Heart right ventricle (tissue), 16 donors: Measurements from ENCODE around the gene ARAP1. TPM values are rescaled to one million over a fixed set of nuclear protein-coding genes. Genes with fewer than 3 reads are reported as not detected.

Source experiments
- ATAC-seq, 8 donors: fragments of 200-7000 bp; cut with Tn5 transposase; one replicate each; pipeline ENCODE4 v1.9.1; 2020; ENCODE audit warnings: mild to moderate bottlenecking in 8 of 8, moderate library complexity in 8 of 8, moderate number of reproducible peaks in 1 of 8
- DNase-seq, 2 donors: peaks; one replicate each; pipeline ENCODE4 v3.0.0-alpha.2; 2020
- H3K27ac ChIP-seq, 10 donors: fragments of 200-600 bp; sonication (generic) in 2 of 10; one replicate each; pipeline versions ENCODE4 v1.5.0 to v1.8.0; 2020 to 2022; ENCODE audit warnings: mild to moderate bottlenecking in 3 of 10
- H3K27me3 ChIP-seq, 7 donors: fragments of 200-600 bp; one replicate each; pipeline ENCODE4 v1.8.0; 2021 to 2022; ENCODE audit warnings: mild to moderate bottlenecking in 2 of 7
- H3K36me3 ChIP-seq, 9 donors: fragments of 200-600 bp; sonication (generic) in 1 of 9; one replicate each; pipeline versions ENCODE4 v1.5.0 to v1.8.0; 2020 to 2022; ENCODE audit warnings: mild to moderate bottlenecking in 2 of 9
- H3K4me1 ChIP-seq, 9 donors: fragments of 200-600 bp; sonication (generic) in 1 of 9; one replicate each; pipeline versions ENCODE4 v1.5.0 to v1.8.0; 2020 to 2022; ENCODE audit warnings: mild to moderate bottlenecking in 4 of 9
- H3K4me3 ChIP-seq, 10 donors: fragments of 200-600 bp; sonication (generic) in 2 of 10; one replicate each; pipeline versions ENCODE4 v1.5.0 to v1.8.0; 2020 to 2022; ENCODE audit warnings: mild to moderate bottlenecking in 7 of 10, moderate library complexity in 2 of 10
- H3K9me3 ChIP-seq, 11 donors: fragments of 200-600 bp in 10 of 11; sonication (generic) in 2 of 11; one replicate each; pipeline versions ENCODE4 v1.5.0 to v1.8.0; 2013 to 2022; ENCODE audit warnings: mild to moderate bottlenecking in 2 of 11, control low read depth in 1 of 11, moderate library complexity in 1 of 11
- CTCF ChIP-seq, 9 donors: fragments of 200-600 bp; sonication (generic) in 2 of 9; IDR thresholded peaks; one replicate each; pipeline versions ENCODE4 v1.5.0 to v1.8.0; 2021 to 2022; ENCODE audit warnings: antibody characterized with exemption in 9 of 9, mild to moderate bottlenecking in 5 of 9, moderate library complexity in 1 of 9
- WGBS, 2 donors: extraction: QIAGEN DNeasy Blood & Tissue Kit; methylation state at CpG; one replicate each; pipeline ENCODE4 v1.1.7; 2013; ENCODE audit warnings: inconsistent platforms in 1 of 2; 5-methylcytosine and 5-hydroxymethylcytosine counted together
- intact Hi-C, 10 donors: fragments of 100-400 bp; cut with DNase I; formaldehyde crosslinking; loops; one replicate each; pipeline versions ENCODE4 v1.11.1 to v1.14.2; 2022
- polyA plus RNA-seq, 2 donors: library from polyadenylated mRNA; stranded (reverse); fragments of 200-250 nt; gene quantifications; one replicate each; pipeline ENCODE4 v1.2.3, GENCODE V29; 2013
- total RNA-seq, 10 donors: library from RNA; stranded (reverse); fragmentation: NEBNext Ultra II Directional in 3 of 10; extraction: Animal tissue kit (Norgen Biotek cat#: 25700) in 3 of 10; gene quantifications; one replicate each; pipeline versions ENCODE4 v1.2.1 to v1.2.4, GENCODE V29; 2021 to 2023
- donor health status: Arrhythmogenic right ventricular cardiomyopathy.
- donor health status: ischemic (EF 13 %, LVEDD 7.1; RV severe dilation, severe dysfunction).
- donor health status: healthy with polysubstance abuse.
- donor health status: DM: no; HTN: yes; CAD: no.
- donor health status: DM: no; HTN: no; CAD: no.
- donor health status: ischemic (EF 25% LVEDD 6.9; RV normal size, moderate dysfunction).
- donor health status: ischemic (EF 25% LVEDD 5.7; RV mildly dilated, moderate dysfunction).
- donor health status: healthy.
- donor health status: DM: yes; HTN: yes; CAD: no.
- donor health status: Ischemic cardiomyopathy.
- donor health status: ischemic (EF 35%, LVEDD 5.7; RV mildly dilated, moderate dysfunction).
- donor health status: nonischemic (EF 11% LVEDD 7.7; RV severe dilation, severe dysfunction).
- donor health status: DM: yes; HTN: yes; CAD: no.
- donor health status: PGD.
- donor health status: ischemic (EF 29% LVEDD 5.4; RV normal size, mild dysfunction).
- donor health status: nonischemic (EF 23%, LVEDD 6.1; RV moderate dilation, normal function).

ARAP1 gene
- total and polyA plus RNA-seq, 12 donors, result 30.4 to 68.3 (median 40.8) TPM

- no peak for DNase-seq
- WGBS, 2 donors, result 46 to 48% methylated on average over 3 of the region's 3 CpGs
These were observed 32.2 kb downstream of the ARAP1 start for GRCh38 chr11:72720047-72720446.

GRCh38 chr11:72719551-72719950 lies 32.7 kb downstream of the ARAP1 start:
- TF ChIP-seq CTCF (IDR thresholded peaks at IDR 0.05), result no peak
- no peak for DNase-seq
- intact Hi-C loops, result no loop called here

More at GRCh38 chr11:72720047-72720446, 32.2 kb downstream of the ARAP1 start:
- peak overlapping the region; percentile 62 to 88 (median 72) for H3K4me3 ChIP-seq
- H3K27me3 ChIP-seq, result no peaks in the 10 kb centered on the region
- H3K4me1 ChIP-seq, result peaks cover 22 to 94% (median 70%) of the 10 kb centered on the region in 9 donors
- no peaks in the 10 kb centered on the region for H3K9me3 ChIP-seq
- no peak for ATAC-seq
- peak overlapping the region; percentile 87 to 99 (median 93) for H3K27ac ChIP-seq
- intact Hi-C loops, result loop anchor here in 8 of 10 donors (5.0 to 10.0 kb wide), 7 partner anchors 65 to 565 kb away; partner anchors contain the start of genes ATG16L2 (in 1 of the 8) and STARD10 (in 1 of the 8)
- TF ChIP-seq CTCF (IDR thresholded peaks at IDR 0.05), result no peak
- H3K36me3 ChIP-seq, result peaks cover 0 to 54% (median 0%) of the 10 kb centered on the region in 9 donors

GRCh38 chr11:72719144-72719543 lies 33.1 kb downstream of the ARAP1 start:
- DNase-seq, result peak; percentile 61 to 65
- intact Hi-C loops, result no loop called here
- peaks cover 0 to 57% (median 0%) of the 10 kb centered on the region in 9 donors for H3K36me3 ChIP-seq
- H3K27me3 ChIP-seq, result no peaks in the 10 kb centered on the region
- H3K4me1 ChIP-seq, result peaks cover 22 to 91% (median 76%) of the 10 kb centered on the region in 9 donors
- H3K4me3 ChIP-seq, result peak overlapping the region in 7 of 10 donors; percentile 14 to 88 (median 72)
- no peak for TF ChIP-seq CTCF (IDR thresholded peaks at IDR 0.05)
- peak; percentile 5 to 61 (median 44) for ATAC-seq
- WGBS, 2 donors, result 12 to 15% methylated on average over 2 of the region's 2 CpGs
- H3K9me3 ChIP-seq, result no peaks in the 10 kb centered on the region
- H3K27ac ChIP-seq, result peak overlapping the region; percentile 57 to 99 (median 93)

More at GRCh38 chr11:72719551-72719950, 32.7 kb downstream of the ARAP1 start:
- H3K9me3 ChIP-seq, result no peaks in the 10 kb centered on the region
- 42 to 54% methylated on average over 4 of the region's 4 CpGs for WGBS, 2 donors
- H3K36me3 ChIP-seq, result peaks cover 0 to 57% (median 0%) of the 10 kb centered on the region in 9 donors
- peak in 2 of 8 donors; percentile 9 to 11 for ATAC-seq
- H3K27me3 ChIP-seq, result no peaks in the 10 kb centered on the region
- H3K4me1 ChIP-seq, result peaks cover 22 to 92% (median 75%) of the 10 kb centered on the region in 9 donors
- H3K4me3 ChIP-seq, result peak overlapping the region in 8 of 10 donors; percentile 14 to 88 (median 78)
- peak overlapping the region; percentile 57 to 99 (median 93) for H3K27ac ChIP-seq

GRCh38 chr11:72718101-72718501 lies 34.1 kb downstream of the ARAP1 start:
- ATAC-seq (no peak), DNase-seq (no peak)
- Histone ChIP-seq H3K36me3 (peaks cover 0 to 64% (median 0%) of the 10 kb centered on the region in 9 donors), H3K27ac (peak overlapping the region in 9 of 10 donors; percentile 8 to 99 (median 93)), H3K9me3 (no peaks in the 10 kb centered on the region), H3K27me3 (no peaks in the 10 kb centered on the region), H3K4me3 (peak overlapping the region in 1 of 10 donors; percentile 85), H3K4me1 (peaks cover 22 to 96% (median 77%) of the 10 kb centered on the region in 9 donors)
- 77 to 78% methylated on average over 9 of the region's 9 CpGs for WGBS, 2 donors
- intact Hi-C loops, result no loop called here
- no peak for TF ChIP-seq CTCF (IDR thresholded peaks at IDR 0.05)
